Measurements from ENCODE around the gene ITGB3. TPM values are rescaled to one million over a fixed set of nuclear protein-coding genes. Genes with fewer than 3 reads are reported as not detected.

The ITGB3 gene
- total and polyA plus RNA-seq, 10 of the 15 experiments (the other 5 are each of a cell fraction or from before 2014, with no cell fraction given), result 0.69 to 22.8 (median 13.6) TPM

GRCh38 chr17:47205419-47205963 is 48.1 kb upstream of the ITGB3 start (continued):
- TF ChIP-seq MYC (IDR thresholded peaks at IDR 0.05; ENCODE audit: insufficient read depth, insufficient read length, insufficient replicate concordance, low read length, severe bottlenecking), result peak; percentile 49
- TF ChIP-seq CREM (IDR thresholded peaks at IDR 0.05; ENCODE audit: low read depth), result 0 out of 2 replicates have a peak, but pooled peaks have one; percentile 36
- 0 out of 2 replicates have a peak, but pooled peaks have one; percentile 26 for TF ChIP-seq TCF3 (IDR thresholded peaks at IDR 0.05; ENCODE audit: borderline replicate concordance, insufficient read depth, low read depth, low read length)
- TF ChIP-seq MLLT1 (IDR thresholded peaks at IDR 0.05), result peak; percentile 50
- peak; percentile 90 for TF ChIP-seq IKZF1 (conservative IDR thresholded peaks at IDR 0.05)

- ChIA-PET SMC1A (ENCODE audit: uncharacterized antibody, unreplicated experiment) (interaction anchor here (0.6 to 9.3 kb wide), 18 partner anchors 9 to 441 kb away, joined by 3 to 79 read pairs (median 9); partner anchors contain the start of gene CDC27), POLR2A (interaction anchor here (0.6 to 4.4 kb wide), 7 partner anchors 9 to 117 kb away, joined by 3 to 46 read pairs (median 6); partner anchors contain the start of genes CDC27 and EFCAB13), RAD21 (ENCODE audit: unreplicated experiment) (interaction anchor here (0.6 to 4.2 kb wide), 12 partner anchors 10 to 116 kb away, joined by 3 to 20 read pairs (median 3); no protein-coding TSS in a partner anchor), CTCF (interaction anchor here (0.7 to 5.9 kb wide), 10 partner anchors 10 to 108 kb away, joined by 3 to 40 read pairs (median 6); partner anchors contain the start of gene CDC27)
- Histone ChIP-seq H3K27me3 (replicated peaks in 1 of 2; ENCODE audit: control insufficient read depth in 2 of 2, insufficient read depth in 2 of 2, low read length in 1 of 2) (no peaks in the 10 kb centered on the region), H3K36me3 (ENCODE audit: control insufficient read depth in 2 of 2, insufficient read depth in 2 of 2, low read length in 1 of 2) (no peaks in the 10 kb centered on the region), H2AFZ (ENCODE audit: control insufficient read depth, low read depth, low read length) (peak overlapping the region; percentile 82), H3K27ac (ENCODE audit: control insufficient read depth, insufficient read depth) (peak overlapping the region; percentile 67), H3K4me3 (no peak overlapping the region), H3K9me3 (replicated peaks; ENCODE audit: control insufficient read depth, insufficient read depth, low read length) (no peaks in the 10 kb centered on the region), H3K4me2 (ENCODE audit: control insufficient read depth, insufficient read depth) (0 out of 2 replicates have a peak overlapping the region, but pooled peaks have one; percentile 4), H4K20me1 (ENCODE audit: control insufficient read depth, insufficient read depth) (no peaks in the 10 kb centered on the region), H3K79me2 (ENCODE audit: control insufficient read depth, insufficient read depth, low read length) (no peaks in the 10 kb centered on the region), H3K9ac (ENCODE audit: control insufficient read depth, insufficient read depth, low read length) (no peak overlapping the region), H3K4me1 (ENCODE audit: control insufficient read depth, insufficient read depth, low read length) (peaks cover 60% of the 10 kb centered on the region)
- no peak for FAIRE-seq
- WGBS (ENCODE audit: insufficient coverage, insufficient replicate concordance, low lambda C conversion rate, missing lambda C conversion rate), result 31% methylated on average over 8 of the region's 8 CpGs
- in situ Hi-C loops (cut with MboI), result no loop called here
- no peak for ATAC-seq
- BruUV-seq (replicated peaks), result no TSS peak
- no peak for DNase-seq (ENCODE audit: low read depth, low spot score)
- intact Hi-C loops (cut with micrococcal nuclease; ENCODE audit: unreplicated experiment), result no loop called here
- TF ChIP-seq ZNF687 (IDR thresholded peaks at IDR 0.05), result no peak
- TF ChIP-seq SPI1 (IDR thresholded peaks at IDR 0.05; ENCODE audit: borderline replicate concordance, insufficient read depth, low read depth, low read length), result peak; percentile 43; the same call in 1 of the 2 replicates
- no peak for TF ChIP-seq SUZ12 (IDR thresholded peaks at IDR 0.05; ENCODE audit: unreplicated experiment)
- TF ChIP-seq KLF5 (IDR thresholded peaks at IDR 0.05; ENCODE audit: partially characterized antibody), result no peak
- TF ChIP-seq SREBF2 (IDR thresholded peaks at IDR 0.05; ENCODE audit: low read length), result no peak
- no peak for TF ChIP-seq BMI1 (IDR thresholded peaks at IDR 0.05; ENCODE audit: borderline replicate concordance)
- TF ChIP-seq EED (IDR thresholded peaks at IDR 0.05; ENCODE audit: low read depth), result 0 out of 2 replicates have a peak, but pooled peaks have one; percentile 5
Observed at GRCh38 chr17:47207143-47208067, 46.2 kb upstream of the ITGB3 start.
